DOHH2 (cell line): Measurements from ENCODE around the gene ADAMTSL1.
A peak's percentile ranks its signal among the peaks of the same experiment; 100 is the strongest.

Experiments used
- H3F3A ChIP-seq: fragments of 200-600 bp; sonication (generic), shearing (Covaris generic); 2 replicates; pipeline ENCODE4 v1.6.0; 2016; ENCODE audit warnings: antibody characterized with exemption, mild to moderate bottlenecking; ENCODE audit not compliant: control insufficient read depth, insufficient read depth
- H3K27ac ChIP-seq: fragments of 200-600 bp; sonication (generic); 2 replicates; pipeline ENCODE4 v1.5.1; 2014; ENCODE audit warnings: low read depth, mild to moderate bottlenecking, low read length, moderate library complexity
- H3K27me3 ChIP-seq: fragments of 200-600 bp; sonication (generic); 2 replicates; pipeline ENCODE4 v1.6.1; 2014; ENCODE audit warnings: mild to moderate bottlenecking, low read length, mixed read lengths; ENCODE audit not compliant: control insufficient read depth
- H3K36me3 ChIP-seq: fragments of 200-600 bp; sonication (generic); 2 replicates; pipeline ENCODE4 v1.6.1; 2014; ENCODE audit warnings: mild to moderate bottlenecking, low read length, moderate library complexity, mixed read lengths; ENCODE audit not compliant: control insufficient read depth
- H3K4me1 ChIP-seq: fragments of 200-600 bp; sonication (generic); 2 replicates; pipeline ENCODE4 v1.6.1; 2014; ENCODE audit warnings: mild to moderate bottlenecking, low read length, mixed read lengths; ENCODE audit not compliant: control insufficient read depth
- H3K4me2 ChIP-seq: fragments of 200-600 bp; sonication (generic); 2 replicates; pipeline ENCODE4 v1.6.0; 2014; ENCODE audit warnings: mild to moderate bottlenecking, low read length, moderate library complexity
- H3K4me3 ChIP-seq: fragments of 200-600 bp; sonication (generic); 2 replicates; pipeline ENCODE4 v1.5.1; 2014; ENCODE audit warnings: mild to moderate bottlenecking, low read length, mixed read lengths
- H3K79me2 ChIP-seq: fragments of 200-600 bp; sonication (generic); 2 replicates; pipeline ENCODE4 v1.6.1; 2014; ENCODE audit warnings: mild to moderate bottlenecking, low read length, mixed read lengths; ENCODE audit not compliant: control insufficient read depth
- H3K9me2 ChIP-seq: fragments of 200-600 bp; sonication (generic); replicated peaks from 2 replicates; pipeline ENCODE4 v1.6.1; 2014; ENCODE audit warnings: mild to moderate bottlenecking, low read length, mixed read lengths; ENCODE audit not compliant: control insufficient read depth
- H3K9me3 ChIP-seq: fragments of 200-600 bp; sonication (generic); 2 replicates; pipeline ENCODE4 v1.6.1; 2014; ENCODE audit warnings: antibody characterized with exemption, low read length, mixed read lengths; ENCODE audit not compliant: control insufficient read depth, insufficient read depth
- H4K20me1 ChIP-seq: fragments of 200-600 bp; sonication (generic); 2 replicates; pipeline ENCODE4 v1.6.0; 2014; ENCODE audit warnings: low read depth, mild to moderate bottlenecking, antibody characterized with exemption, low read length, moderate library complexity; ENCODE audit not compliant: control insufficient read depth, insufficient read depth
- CTCF ChIP-seq: fragments of 200-600 bp; sonication (generic); IDR thresholded peaks from one replicate; pipeline ENCODE4 v1.5.1; 2014; ENCODE audit warnings: antibody characterized with exemption, mild to moderate bottlenecking, low read depth, low read length; ENCODE audit not compliant: poor library complexity, severe bottlenecking
- EZH2phosphoT487 ChIP-seq: fragments of 200-600 bp; sonication (generic); IDR thresholded peaks from 2 replicates; pipeline ENCODE4 v1.6.1; 2017; ENCODE audit warnings: borderline replicate concordance, mild to moderate bottlenecking, antibody characterized with exemption, low read length, moderate library complexity, mixed read lengths

ADAMTSL1 gene

DNA sequence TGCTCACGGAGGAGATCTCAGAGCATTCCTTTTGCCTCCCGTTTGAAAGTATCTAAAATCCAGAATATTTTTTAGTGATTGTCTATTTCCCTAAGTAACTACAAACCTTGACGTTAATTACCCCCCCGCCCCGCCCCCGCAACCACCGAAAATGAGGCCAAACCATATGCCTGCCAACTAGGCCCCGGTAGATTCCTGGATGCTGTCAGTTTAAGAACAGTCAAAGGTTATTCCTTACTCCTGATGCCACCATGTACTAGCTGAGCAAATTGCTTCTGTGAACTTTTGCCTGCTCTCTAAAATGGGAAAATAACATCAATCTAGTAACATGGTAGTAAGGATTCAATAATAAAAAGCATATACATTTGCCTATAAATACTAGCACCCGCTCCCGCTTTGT, 314.3 kb downstream of the ADAMTSL1 start:
- no peaks in the 10 kb centered on the region for H3F3A ChIP-seq
- H3K36me3 ChIP-seq = no peaks in the 10 kb centered on the region
- H3K27ac ChIP-seq = no peak overlapping the region
- H3K9me2 ChIP-seq = no peaks in the 10 kb centered on the region
- H3K27me3 ChIP-seq = no peaks in the 10 kb centered on the region; the same call in 1 of the 2 replicates
- H3K79me2 ChIP-seq = no peaks in the 10 kb centered on the region
- H3K4me3 ChIP-seq = no peak overlapping the region
- TF ChIP-seq CTCF (no peak), EZH2phosphoT487 (no peak)
- no peaks in the 10 kb centered on the region for H3K9me3 ChIP-seq
- H4K20me1 ChIP-seq = no peaks in the 10 kb centered on the region
- no peaks in the 10 kb centered on the region for H3K4me1 ChIP-seq
- no peak overlapping the region for H3K4me2 ChIP-seq

DNA sequence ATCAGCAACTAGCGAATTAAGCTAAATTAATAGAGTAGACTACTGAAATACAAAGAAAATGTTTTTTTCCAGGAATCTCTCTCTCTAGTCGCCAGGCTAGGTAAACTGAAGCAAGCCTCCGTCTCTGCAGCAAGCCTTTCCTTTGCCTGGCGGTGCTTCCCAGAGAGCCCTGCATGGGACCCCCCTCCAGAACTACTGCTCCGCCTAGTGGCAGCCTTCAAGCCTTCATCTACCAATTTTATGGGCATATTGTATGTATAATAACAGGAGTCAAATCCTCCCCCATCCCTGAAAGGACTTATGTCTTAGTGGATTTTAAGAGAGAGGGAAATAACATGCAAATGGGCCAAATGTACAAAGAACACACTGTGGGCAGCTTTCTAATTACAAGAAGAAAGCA, 317.1 kb downstream of the ADAMTSL1 start:
- no peaks in the 10 kb centered on the region for H3K4me1 ChIP-seq
- no peak overlapping the region for H3K4me3 ChIP-seq
- H3K36me3 ChIP-seq = no peaks in the 10 kb centered on the region
- TF ChIP-seq CTCF = peak; percentile 75
- TF ChIP-seq EZH2phosphoT487 = no peak
- no peaks in the 10 kb centered on the region for H3F3A ChIP-seq
- no peak overlapping the region for H3K27ac ChIP-seq
- H3K9me2 ChIP-seq = no peaks in the 10 kb centered on the region
- H3K9me3 ChIP-seq = no peaks in the 10 kb centered on the region
- H3K27me3 ChIP-seq = no peaks in the 10 kb centered on the region; the same call in 1 of the 2 replicates
- H3K4me2 ChIP-seq = no peak overlapping the region
- H3K79me2 ChIP-seq = no peaks in the 10 kb centered on the region
- H4K20me1 ChIP-seq = no peaks in the 10 kb centered on the region

GRCh38 chr9:18793122-18793521, 319.2 kb downstream of the ADAMTSL1 start:
- no peaks in the 10 kb centered on the region for H4K20me1 ChIP-seq
- no peak overlapping the region for H3K4me3 ChIP-seq
- TF ChIP-seq CTCF (no peak), EZH2phosphoT487 (no peak)
- H3K27ac ChIP-seq = no peak overlapping the region
- no peak overlapping the region for H3K4me2 ChIP-seq
- no peaks in the 10 kb centered on the region for H3K36me3 ChIP-seq
- no peaks in the 10 kb centered on the region for H3F3A ChIP-seq
- H3K79me2 ChIP-seq = no peaks in the 10 kb centered on the region
- H3K9me2 ChIP-seq = no peaks in the 10 kb centered on the region
- H3K4me1 ChIP-seq = no peaks in the 10 kb centered on the region
- no peaks in the 10 kb centered on the region; the same call in 1 of the 2 replicates for H3K27me3 ChIP-seq
- H3K9me3 ChIP-seq = no peaks in the 10 kb centered on the region
